Mesendoderm (in vitro differentiated cells): ENCODE results near the gene IMMP2L.

Experiments used
- DNase-seq: peaks from one replicate; pipeline ENCODE4 v3.0.0; 2013
- H2AK5ac ChIP-seq: 2 replicates; pipeline ENCODE4 v1.6.1; 2013; ENCODE audit warnings: low read length, inconsistent platforms
- H2BK120ac ChIP-seq: 2 replicates; pipeline ENCODE4 v1.6.1; 2013; ENCODE audit warnings: low read depth, mild to moderate bottlenecking, low read length, moderate library complexity, mixed read lengths
- H2BK15ac ChIP-seq: replicated peaks from 2 replicates; pipeline ENCODE4 v1.6.1; 2013; ENCODE audit warnings: low read depth, mild to moderate bottlenecking, moderate library complexity
- H2BK5ac ChIP-seq: 2 replicates; pipeline ENCODE4 v1.6.1; 2013; ENCODE audit warnings: low read length, inconsistent platforms
- H3K18ac ChIP-seq: 2 replicates; pipeline ENCODE4 v1.6.1; 2013; ENCODE audit warnings: mild to moderate bottlenecking, low read length, mixed read lengths
- H3K23ac ChIP-seq: one replicate; pipeline ENCODE4 v1.6.1; 2013; ENCODE audit warnings: low read length
- H3K27ac ChIP-seq: 2 replicates; pipeline ENCODE4 v1.5.1; 2013; ENCODE audit warnings: low read depth, mild to moderate bottlenecking, inconsistent platforms, low read length, moderate library complexity
- H3K27me3 ChIP-seq: 2 replicates; pipeline ENCODE4 v1.6.1; 2013; ENCODE audit warnings: low read length, control low read depth, mild to moderate bottlenecking, inconsistent platforms; ENCODE audit not compliant: insufficient read depth, poor library complexity
- H3K36me3 ChIP-seq: 2 replicates; pipeline ENCODE4 v1.6.1; 2013; ENCODE audit warnings: low read length, inconsistent platforms; ENCODE audit not compliant: control insufficient read depth, insufficient read depth
- H3K4ac ChIP-seq: one replicate; pipeline ENCODE4 v1.6.1; 2013; ENCODE audit warnings: low read depth, mild to moderate bottlenecking, low read length, moderate library complexity
- H3K4me1 ChIP-seq: 2 replicates; pipeline ENCODE4 v1.6.1; 2013; ENCODE audit warnings: low read depth, low read length, inconsistent platforms; ENCODE audit not compliant: control insufficient read depth
- H3K4me2 ChIP-seq: 2 replicates; pipeline ENCODE4 v1.6.1; 2013; ENCODE audit warnings: low read length
- H3K4me3 ChIP-seq: 2 replicates; pipeline ENCODE4 v1.5.1; 2013; ENCODE audit warnings: mild to moderate bottlenecking, low read length
- H3K56ac ChIP-seq: one replicate; pipeline ENCODE4 v1.6.1; 2013; ENCODE audit warnings: low read length
- H3K79me1 ChIP-seq: 2 replicates; pipeline ENCODE4 v1.6.1; 2013; ENCODE audit warnings: low read length, inconsistent platforms
- H3K79me2 ChIP-seq: 2 replicates; pipeline ENCODE4 v1.6.1; 2013; ENCODE audit warnings: mild to moderate bottlenecking, low read length; ENCODE audit not compliant: control insufficient read depth, insufficient read depth
- H3K9ac ChIP-seq: 2 replicates; pipeline ENCODE4 v1.6.1; 2013; ENCODE audit warnings: low read length, inconsistent platforms
- H4K5ac ChIP-seq: one replicate; pipeline ENCODE4 v1.6.1; 2013; ENCODE audit warnings: low read length
- H4K8ac ChIP-seq: one replicate; pipeline ENCODE4 v1.6.1; 2013; ENCODE audit warnings: low read depth, mild to moderate bottlenecking, control low read depth, low read length, moderate library complexity
- WGBS: extraction: QIAGEN DNeasy Blood & Tissue Kit; methylation state at CpG from one replicate; pipeline ENCODE4 v1.1.7; 2013; ENCODE audit warnings: low lambda C conversion rate, missing lambda C conversion rate; ENCODE audit not compliant: insufficient coverage; ENCODE audit errors: extremely low coverage; 5-methylcytosine and 5-hydroxymethylcytosine counted together

IMMP2L gene

DNA sequence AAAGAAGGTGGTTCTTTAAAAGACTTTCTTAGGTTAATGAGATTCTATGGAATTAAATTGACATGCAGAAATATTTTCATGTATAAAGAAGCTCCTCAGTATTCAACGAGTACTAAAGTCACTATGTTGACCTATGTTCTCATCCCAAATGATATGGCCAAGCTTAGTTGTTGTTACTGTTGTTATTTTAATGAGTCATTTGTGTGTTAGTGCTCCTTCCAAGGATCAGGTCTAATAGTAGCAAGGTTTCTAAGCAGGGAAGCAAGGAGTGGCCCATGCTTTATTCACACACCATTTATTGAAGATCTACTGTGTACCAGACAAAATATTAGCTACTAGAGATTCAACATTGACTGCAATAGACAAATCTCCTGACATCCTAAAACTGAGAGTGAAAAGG is 429.5 kb downstream of the IMMP2L start:
- H2AK5ac ChIP-seq = no peak overlapping the region
- no CpG with 5 or more reads among the region's 1 CpG for WGBS
- H3K4me3 ChIP-seq = no peak overlapping the region
- H3K56ac ChIP-seq = no peak overlapping the region
- H3K4me2 ChIP-seq = no peak overlapping the region
- H3K9ac ChIP-seq = no peak overlapping the region
- no peaks in the 10 kb centered on the region for H3K27me3 ChIP-seq
- no peak overlapping the region for H3K23ac ChIP-seq
- no peaks in the 10 kb centered on the region for H3K79me2 ChIP-seq
- H3K27ac ChIP-seq = no peak overlapping the region
- no peak overlapping the region for H2BK120ac ChIP-seq
- no peak overlapping the region for H3K4ac ChIP-seq
- no peak overlapping the region for H3K18ac ChIP-seq
- H3K36me3 ChIP-seq = no peaks in the 10 kb centered on the region
- H2BK5ac ChIP-seq = no peak overlapping the region
- H4K8ac ChIP-seq = no peak overlapping the region
- H3K4me1 ChIP-seq = no peaks in the 10 kb centered on the region
- DNase-seq = no peak
- no peak overlapping the region for H2BK15ac ChIP-seq
- H4K5ac ChIP-seq = no peak overlapping the region
- no peaks in the 10 kb centered on the region for H3K79me1 ChIP-seq

GRCh38 chr7:111129435-111129834 is 432.9 kb downstream of the IMMP2L start:
- Histone ChIP-seq H4K8ac (no peak overlapping the region), H3K56ac (no peak overlapping the region), H3K4me2 (no peak overlapping the region), H3K18ac (no peak overlapping the region), H2BK15ac (no peak overlapping the region), H2AK5ac (no peak overlapping the region), H2BK5ac (no peak overlapping the region), H3K79me1 (no peaks in the 10 kb centered on the region), H3K9ac (no peak overlapping the region), H3K27me3 (no peaks in the 10 kb centered on the region), H4K5ac (no peak overlapping the region), H3K27ac (no peak overlapping the region), H3K4me3 (no peak overlapping the region), H2BK120ac (no peak overlapping the region), H3K4ac (no peak overlapping the region), H3K36me3 (no peaks in the 10 kb centered on the region), H3K4me1 (no peaks in the 10 kb centered on the region), H3K79me2 (no peaks in the 10 kb centered on the region), H3K23ac (no peak overlapping the region)
- WGBS = no CpG with 5 or more reads among the region's 4 CpGs
- no peak for DNase-seq

- WGBS = no CpG with 5 or more reads among the region's 3 CpGs
Observed at GRCh38 chr7:111126987-111127386, 435.3 kb downstream of the IMMP2L start.

GRCh38 chr7:111115966-111116365 is 446.3 kb downstream of the IMMP2L start:
- Histone ChIP-seq H3K4me2 (no peak overlapping the region), H3K4me3 (no peak overlapping the region), H3K27me3 (no peaks in the 10 kb centered on the region), H3K27ac (no peak overlapping the region), H3K4me1 (no peaks in the 10 kb centered on the region), H3K79me2 (no peaks in the 10 kb centered on the region), H3K36me3 (no peaks in the 10 kb centered on the region), H3K4ac (no peak overlapping the region), H3K79me1 (no peaks in the 10 kb centered on the region), H3K9ac (no peak overlapping the region), H2BK5ac (no peak overlapping the region), H4K8ac (no peak overlapping the region), H3K18ac (no peak overlapping the region), H2BK120ac (no peak overlapping the region), H2BK15ac (no peak overlapping the region), H3K56ac (no peak overlapping the region), H2AK5ac (no peak overlapping the region), H4K5ac (no peak overlapping the region), H3K23ac (no peak overlapping the region)
- WGBS = no CpG with 5 or more reads among the region's 2 CpGs
- no peak for DNase-seq

More at GRCh38 chr7:111126987-111127386, 435.3 kb downstream of the IMMP2L start:
- no peak overlapping the region for H3K4me2 ChIP-seq
- H3K4ac ChIP-seq = no peak overlapping the region
- no peaks in the 10 kb centered on the region for H3K79me2 ChIP-seq
- no peak overlapping the region for H3K9ac ChIP-seq
- H3K4me1 ChIP-seq = no peaks in the 10 kb centered on the region
- peak; percentile 2 for DNase-seq
- no peak overlapping the region for H2BK15ac ChIP-seq
- no peak overlapping the region for H2BK120ac ChIP-seq
- no peak overlapping the region for H3K56ac ChIP-seq
- no peak overlapping the region for H2BK5ac ChIP-seq
- H3K27ac ChIP-seq = no peak overlapping the region
- no peak overlapping the region for H4K8ac ChIP-seq
- no peak overlapping the region for H2AK5ac ChIP-seq
- H3K18ac ChIP-seq = no peak overlapping the region
- no peak overlapping the region for H3K4me3 ChIP-seq
- no peaks in the 10 kb centered on the region for H3K27me3 ChIP-seq
- H3K79me1 ChIP-seq = no peaks in the 10 kb centered on the region
- no peaks in the 10 kb centered on the region for H3K36me3 ChIP-seq
- no peak overlapping the region for H3K23ac ChIP-seq
- no peak overlapping the region for H4K5ac ChIP-seq

- Histone ChIP-seq H4K5ac (no peak overlapping the region), H3K36me3 (no peaks in the 10 kb centered on the region), H4K8ac (no peak overlapping the region), H3K4me1 (no peaks in the 10 kb centered on the region), H2BK120ac (no peak overlapping the region), H3K23ac (no peak overlapping the region), H2AK5ac (no peak overlapping the region), H3K18ac (no peak overlapping the region), H3K27ac (no peak overlapping the region), H3K4me3 (no peak overlapping the region), H3K27me3 (no peaks in the 10 kb centered on the region), H3K4ac (no peak overlapping the region), H3K4me2 (no peak overlapping the region), H3K79me1 (no peaks in the 10 kb centered on the region), H2BK5ac (no peak overlapping the region), H2BK15ac (no peak overlapping the region), H3K56ac (no peak overlapping the region), H3K79me2 (no peaks in the 10 kb centered on the region), H3K9ac (no peak overlapping the region)
- DNase-seq = peak; percentile 29
- no CpG with 5 or more reads among the region's 1 CpG for WGBS
Observed at GRCh38 chr7:111113263-111114017, 448.9 kb downstream of the IMMP2L start.

- DNase-seq = no peak
- WGBS = no CpG with 5 or more reads among the region's 2 CpGs
Observed at GRCh38 chr7:111112439-111112838, 449.9 kb downstream of the IMMP2L start.

More at GRCh38 chr7:111112439-111112838, 449.9 kb downstream of the IMMP2L start:
- Histone ChIP-seq H2BK120ac (no peak overlapping the region), H4K5ac (no peak overlapping the region), H3K27me3 (no peaks in the 10 kb centered on the region), H3K4me2 (no peak overlapping the region), H3K27ac (no peak overlapping the region), H2AK5ac (no peak overlapping the region), H3K23ac (no peak overlapping the region), H3K18ac (no peak overlapping the region), H3K56ac (no peak overlapping the region), H3K4me1 (no peaks in the 10 kb centered on the region), H3K4ac (no peak overlapping the region), H3K79me1 (no peaks in the 10 kb centered on the region), H2BK5ac (no peak overlapping the region), H3K4me3 (no peak overlapping the region), H3K79me2 (no peaks in the 10 kb centered on the region), H3K36me3 (no peaks in the 10 kb centered on the region), H4K8ac (no peak overlapping the region), H2BK15ac (no peak overlapping the region), H3K9ac (no peak overlapping the region)
